NT2/D1 (cell line): ENCODE measurements around the gene RTBDN.
A peak's percentile ranks its signal among the peaks of the same experiment; 100 is the strongest.

Experiments
- DNase-seq: peaks from one replicate; pipeline ENCODE4 v3.0.0-alpha.2; 2011; ENCODE audit warnings: low read depth, low spot score
- H3K27me3 ChIP-seq: 2 replicates; pipeline ENCODE4 v1.6.0; 2011; ENCODE audit warnings: mild to moderate bottlenecking; ENCODE audit not compliant: insufficient read length, insufficient read depth
- H3K36me3 ChIP-seq: 2 replicates; pipeline ENCODE4 v1.6.1; 2011; ENCODE audit warnings: mild to moderate bottlenecking, low read length, mixed read lengths; ENCODE audit not compliant: insufficient read depth, insufficient read length
- H3K4me1 ChIP-seq: 2 replicates; pipeline ENCODE4 v1.5.1; 2011; ENCODE audit not compliant: insufficient read depth, insufficient read length
- H3K4me3 ChIP-seq: 2 replicates; pipeline ENCODE4 v1.5.1; 2011; ENCODE audit warnings: low read depth; ENCODE audit not compliant: insufficient read length
- H3K9ac ChIP-seq: 2 replicates; pipeline ENCODE4 v1.6.0; 2011; ENCODE audit warnings: low read depth; ENCODE audit not compliant: insufficient read length
- H3K9me3 ChIP-seq: 2 replicates; pipeline ENCODE4 v1.5.1; 2011; ENCODE audit warnings: mild to moderate bottlenecking, low read length; ENCODE audit not compliant: insufficient read depth
- SUZ12 ChIP-seq: IDR thresholded peaks from 2 replicates; pipeline ENCODE4 v1.6.1; 2011; ENCODE audit not compliant: insufficient read length, insufficient read depth; ENCODE audit errors: extremely low read depth
- YY1 ChIP-seq: IDR thresholded peaks from 2 replicates; pipeline ENCODE4 v1.6.1; 2011; ENCODE audit not compliant: insufficient read length, insufficient read depth
- ZNF274 ChIP-seq: IDR thresholded peaks from 2 replicates; pipeline ENCODE4 v1.6.1; 2011; ENCODE audit warnings: mild to moderate bottlenecking, low read depth, low read length

RTBDN gene

DNA sequence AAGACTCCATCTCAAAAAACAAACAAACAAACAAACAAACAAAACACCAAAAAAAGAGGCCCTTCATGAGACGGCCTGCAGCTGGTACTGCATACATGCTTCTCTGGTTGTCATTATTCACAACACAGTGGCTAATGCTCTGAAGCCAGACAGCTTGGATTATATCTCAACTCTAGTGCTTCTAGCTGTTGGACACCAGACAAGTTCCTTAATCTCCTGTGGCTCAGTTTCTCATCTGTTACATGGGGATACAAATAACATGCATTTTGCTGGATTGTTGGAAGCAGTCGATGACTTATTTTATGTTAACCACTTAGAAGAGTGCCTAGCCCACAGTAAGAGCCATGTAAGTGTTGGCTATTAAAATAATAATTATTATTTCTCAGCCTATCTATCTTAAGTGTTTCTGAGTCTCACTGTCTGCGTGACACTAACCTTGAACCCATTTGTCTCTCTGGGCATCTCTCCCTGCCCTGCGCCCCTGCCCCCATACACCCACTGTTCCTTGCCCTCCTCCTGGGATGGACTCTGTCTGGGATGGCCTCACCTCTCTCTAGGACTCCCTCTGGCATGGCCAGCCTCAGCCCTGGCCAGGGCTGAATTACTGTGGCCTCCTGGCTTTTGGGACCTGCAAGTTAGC lies 46.2 kb downstream of the RTBDN start:
- H3K36me3 ChIP-seq = peaks cover 2% of the 10 kb centered on the region
- H3K9ac ChIP-seq = peak overlapping the region; percentile 47
- no peaks in the 10 kb centered on the region for H3K9me3 ChIP-seq
- H3K4me1 ChIP-seq = peaks cover 31% of the 10 kb centered on the region
- TF ChIP-seq SUZ12 = no peak
- no peak for TF ChIP-seq YY1
- no peak for TF ChIP-seq ZNF274
- H3K4me3 ChIP-seq = peak overlapping the region; percentile 50
- H3K27me3 ChIP-seq = peaks cover 25% of the 10 kb centered on the region
- DNase-seq = no peak

DNA sequence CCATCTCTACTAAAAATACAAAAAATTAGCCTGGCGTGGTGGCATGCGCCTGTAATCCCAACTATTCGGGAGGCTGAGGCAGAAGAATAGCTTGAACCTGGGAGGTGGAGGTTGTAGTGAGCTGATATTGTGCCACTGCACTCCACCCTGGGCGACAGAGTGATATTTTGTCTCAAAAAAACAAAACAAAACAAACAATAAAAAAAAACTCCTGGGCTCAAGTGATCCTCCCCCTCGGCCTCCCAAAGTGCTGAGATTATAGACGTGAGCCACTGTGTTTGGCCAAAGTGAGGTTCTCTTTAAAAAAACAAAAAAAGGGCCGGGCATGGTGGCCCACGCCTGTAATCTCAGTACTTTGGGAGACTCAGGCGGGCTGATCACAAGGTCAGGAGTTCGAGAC lies 46.9 kb downstream of the RTBDN start:
- no peak for TF ChIP-seq YY1
- no peak for TF ChIP-seq SUZ12
- TF ChIP-seq ZNF274 = no peak
- Histone ChIP-seq H3K27me3 (peaks cover 22% of the 10 kb centered on the region), H3K36me3 (peaks cover 1% of the 10 kb centered on the region), H3K4me3 (no peak overlapping the region), H3K9me3 (no peaks in the 10 kb centered on the region), H3K9ac (no peak overlapping the region), H3K4me1 (peaks cover 31% of the 10 kb centered on the region)
- no peak for DNase-seq

DNA sequence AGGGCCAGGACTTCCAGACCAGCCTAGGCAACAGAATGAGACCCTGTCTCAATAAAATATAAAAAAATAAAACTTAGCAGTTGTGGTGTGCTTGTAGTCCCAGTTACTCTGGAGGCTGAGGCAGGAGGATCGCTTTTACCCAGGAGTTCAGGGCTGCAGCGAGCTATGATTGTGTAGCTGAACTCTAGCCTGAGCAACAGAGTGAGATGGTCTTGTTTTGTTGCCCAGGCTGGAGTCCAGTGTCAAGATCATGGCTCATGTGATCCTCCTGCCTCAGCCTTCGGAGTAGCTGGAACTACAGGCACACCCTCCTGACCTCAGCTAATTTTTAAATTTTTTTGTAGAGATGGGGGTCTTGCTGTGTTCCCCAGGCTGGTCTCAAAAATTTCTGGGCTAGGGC lies 47.4 kb downstream of the RTBDN start:
- H3K9me3 ChIP-seq = no peaks in the 10 kb centered on the region
- H3K27me3 ChIP-seq = peaks cover 17% of the 10 kb centered on the region
- H3K36me3 ChIP-seq = no peaks in the 10 kb centered on the region
- no peak for DNase-seq
- peaks cover 35% of the 10 kb centered on the region for H3K4me1 ChIP-seq
- H3K4me3 ChIP-seq = no peak overlapping the region
- no peak overlapping the region for H3K9ac ChIP-seq
- no peak for TF ChIP-seq YY1
- no peak for TF ChIP-seq ZNF274
- no peak for TF ChIP-seq SUZ12

DNA sequence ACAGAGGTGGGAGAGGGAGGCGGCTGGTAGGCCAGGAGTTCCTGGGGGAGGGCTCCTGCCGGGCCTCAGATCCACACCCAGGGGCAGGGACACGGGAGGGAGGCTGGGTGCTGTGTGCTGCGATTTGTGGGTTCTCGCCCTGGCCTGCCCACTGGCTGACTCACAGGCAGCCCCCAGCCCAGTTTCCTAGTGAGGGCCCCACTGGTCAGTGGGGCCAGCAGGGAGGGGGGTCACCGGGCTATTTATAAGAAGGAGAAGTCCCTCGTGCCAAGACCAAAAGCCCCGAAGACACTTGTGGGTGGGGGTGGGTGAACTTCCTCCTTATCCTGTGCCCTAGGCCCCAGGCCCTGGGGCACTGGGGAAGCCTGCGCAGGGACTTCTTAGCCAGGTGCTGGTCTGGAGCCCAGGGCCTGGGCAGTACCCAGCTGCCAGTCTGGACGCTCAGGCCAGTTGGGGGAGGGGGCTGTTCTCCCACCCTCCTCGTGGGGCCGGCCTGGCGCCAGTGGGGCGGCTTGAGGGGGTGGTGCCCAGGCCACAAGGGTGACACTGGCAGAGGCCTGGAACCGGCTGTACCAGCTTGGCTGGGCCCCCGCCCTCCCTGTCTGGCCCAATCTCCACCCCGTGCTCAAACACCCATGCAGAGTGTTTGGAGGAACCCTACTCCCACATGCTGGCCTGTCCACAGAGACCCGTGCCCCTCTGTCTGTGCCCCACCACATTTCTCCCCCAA lies 48.1 kb downstream of the RTBDN start:
- DNase-seq = no peak
- Histone ChIP-seq H3K36me3 (no peaks in the 10 kb centered on the region), H3K9ac (peak overlapping the region; percentile 61), H3K27me3 (peaks cover 11% of the 10 kb centered on the region), H3K4me1 (peaks cover 35% of the 10 kb centered on the region), H3K9me3 (no peaks in the 10 kb centered on the region), H3K4me3 (no peak overlapping the region)
- no peak for TF ChIP-seq YY1
- TF ChIP-seq ZNF274 = no peak
- TF ChIP-seq SUZ12 = no peak

DNA sequence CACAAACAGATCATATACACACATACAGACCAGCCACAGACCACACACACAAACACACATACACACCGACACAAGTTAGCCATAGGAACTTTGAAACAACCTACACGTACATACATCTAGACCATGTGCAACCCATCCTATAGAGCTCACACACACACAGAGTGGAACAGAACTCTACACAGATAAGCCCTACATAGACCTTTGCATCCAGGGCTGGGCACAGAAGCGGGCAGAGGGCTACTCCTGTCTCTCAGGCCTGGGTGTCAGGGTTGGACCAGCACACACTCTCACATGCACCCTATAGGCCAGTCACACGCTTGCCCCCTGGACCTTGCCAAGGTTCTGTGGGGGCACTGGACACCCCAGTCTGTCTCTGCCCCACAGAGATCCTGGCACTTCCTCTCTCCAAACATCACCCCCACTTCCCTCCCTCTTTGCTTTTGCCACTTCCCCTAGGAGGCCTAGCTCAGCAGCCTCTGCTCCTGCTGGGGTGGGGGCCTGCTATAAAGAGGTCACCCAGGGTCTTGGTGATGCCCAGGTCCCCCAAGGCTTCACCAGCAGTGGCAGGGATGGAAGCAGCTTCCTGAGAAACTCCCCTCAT lies 48.8 kb downstream of the RTBDN start:
- H3K9ac ChIP-seq = peak overlapping the region; percentile 61
- no peak overlapping the region for H3K4me3 ChIP-seq
- no peaks in the 10 kb centered on the region for H3K9me3 ChIP-seq
- TF ChIP-seq ZNF274 = no peak
- TF ChIP-seq SUZ12 = no peak
- no peak for TF ChIP-seq YY1
- peaks cover 28% of the 10 kb centered on the region for H3K4me1 ChIP-seq
- H3K27me3 ChIP-seq = peaks cover 5% of the 10 kb centered on the region
- no peak for DNase-seq
- H3K36me3 ChIP-seq = no peaks in the 10 kb centered on the region

DNA sequence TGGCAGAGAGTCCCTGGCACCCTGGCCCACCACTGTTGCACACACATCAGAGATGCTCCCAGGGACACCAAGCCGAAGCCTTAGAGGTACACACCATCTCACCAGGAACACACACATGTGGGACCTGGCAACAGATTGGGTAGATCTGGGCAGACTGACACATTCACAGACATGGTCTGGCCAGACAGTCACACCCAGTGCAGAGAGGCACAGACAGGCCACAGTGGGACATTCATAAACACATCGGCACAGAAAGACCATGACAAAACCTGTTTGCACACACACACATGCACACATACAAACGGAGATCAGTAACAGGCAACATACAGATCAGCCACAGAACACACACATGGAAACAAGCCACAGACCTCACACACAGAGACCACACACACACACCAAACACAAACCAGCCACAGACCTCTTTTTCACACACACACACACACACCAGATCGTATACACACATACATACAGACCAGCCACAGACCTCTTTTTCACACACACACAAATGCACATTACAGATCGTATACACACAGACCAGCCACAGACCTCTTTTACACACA lies 49.4 kb downstream of the RTBDN start:
- peak overlapping the region; percentile 13 for H3K9ac ChIP-seq
- H3K4me1 ChIP-seq = peaks cover 30% of the 10 kb centered on the region
- no peak overlapping the region for H3K4me3 ChIP-seq
- no peaks in the 10 kb centered on the region for H3K9me3 ChIP-seq
- no peak for DNase-seq
- TF ChIP-seq YY1 (no peak), ZNF274 (no peak), SUZ12 (no peak)
- no peaks in the 10 kb centered on the region for H3K27me3 ChIP-seq
- no peaks in the 10 kb centered on the region for H3K36me3 ChIP-seq

DNA sequence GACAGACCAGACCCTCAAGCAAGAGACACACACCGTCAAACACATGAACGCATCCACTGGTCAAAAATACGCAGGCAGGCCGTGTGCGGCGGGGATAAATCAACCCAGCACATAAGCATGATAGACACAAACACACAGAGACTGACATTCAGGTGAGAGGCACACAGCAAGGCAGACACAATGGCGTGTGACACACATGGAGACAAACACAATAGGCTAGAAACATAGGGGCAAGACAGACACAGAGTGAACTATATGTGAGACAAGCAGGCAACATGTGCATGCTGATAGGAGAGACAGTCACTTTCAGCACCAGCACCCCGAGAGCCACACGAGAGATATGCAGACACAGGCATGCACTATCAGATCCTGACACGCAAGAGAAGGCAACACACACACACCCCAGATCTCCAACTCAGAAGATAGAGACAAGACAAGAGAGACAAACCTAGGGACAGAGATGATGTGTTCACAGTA lies 49.9 kb downstream of the RTBDN start:
- no peaks in the 10 kb centered on the region for H3K36me3 ChIP-seq
- H3K4me3 ChIP-seq = no peak overlapping the region
- DNase-seq = no peak
- no peaks in the 10 kb centered on the region for H3K9me3 ChIP-seq
- H3K4me1 ChIP-seq = peaks cover 30% of the 10 kb centered on the region
- H3K9ac ChIP-seq = peak overlapping the region; percentile 13
- H3K27me3 ChIP-seq = no peaks in the 10 kb centered on the region
- no peak for TF ChIP-seq ZNF274
- no peak for TF ChIP-seq SUZ12
- no peak for TF ChIP-seq YY1
